HG03469 (cell line): Measurements from ENCODE around the gene NRDE2.

Source experiments
- ATAC-seq: cut with Tn5 transposase; IDR thresholded peaks from one replicate; pipeline ENCODE4 v1.9.1; 2021; ENCODE audit warnings: mild to moderate bottlenecking, moderate library complexity, moderate number of reproducible peaks; ENCODE audit not compliant: unreplicated experiment

NRDE2 gene

DNA sequence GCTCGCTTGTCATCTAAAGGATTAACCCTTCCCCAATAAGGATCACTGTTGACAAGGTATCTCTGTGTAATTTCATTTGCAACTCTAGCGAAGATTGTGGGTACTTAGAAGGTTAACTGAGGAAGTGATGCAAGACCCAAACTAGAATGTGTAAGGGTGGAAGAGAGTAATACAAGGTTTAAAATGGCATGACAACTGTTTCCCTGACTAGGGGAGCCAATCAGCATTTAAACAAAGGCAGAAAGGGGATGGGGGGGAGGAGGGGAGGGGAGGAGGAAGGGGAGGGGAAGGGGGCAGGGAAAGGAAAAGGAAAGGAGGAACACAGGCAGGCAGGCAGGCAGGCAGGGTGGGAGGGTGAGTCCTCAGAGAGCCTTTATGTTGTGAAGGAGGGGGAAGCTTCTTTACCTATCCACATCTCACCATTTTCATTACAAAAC lies 31.1 kb downstream of the NRDE2 start:
- no peak for ATAC-seq

DNA sequence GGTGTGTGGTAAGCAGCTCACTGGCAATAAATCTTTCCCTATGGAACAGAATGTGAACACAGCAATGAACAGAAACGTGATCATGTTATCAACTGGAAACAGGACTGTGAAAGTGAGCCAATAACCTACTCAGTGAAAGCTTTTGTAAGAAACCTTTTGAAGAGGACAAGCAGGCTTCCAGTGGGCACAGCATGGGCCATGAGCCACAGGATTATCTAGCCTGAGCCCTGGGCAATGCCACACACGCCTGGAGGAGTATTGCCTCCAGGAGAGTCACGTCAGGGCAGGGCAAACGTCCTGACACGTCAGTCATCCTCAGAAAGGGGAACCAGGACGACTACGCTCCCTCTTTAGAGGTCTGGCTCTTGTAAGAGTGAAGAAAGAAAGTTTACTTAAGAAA lies 32.3 kb downstream of the NRDE2 start:
- ATAC-seq, result no peak

DNA sequence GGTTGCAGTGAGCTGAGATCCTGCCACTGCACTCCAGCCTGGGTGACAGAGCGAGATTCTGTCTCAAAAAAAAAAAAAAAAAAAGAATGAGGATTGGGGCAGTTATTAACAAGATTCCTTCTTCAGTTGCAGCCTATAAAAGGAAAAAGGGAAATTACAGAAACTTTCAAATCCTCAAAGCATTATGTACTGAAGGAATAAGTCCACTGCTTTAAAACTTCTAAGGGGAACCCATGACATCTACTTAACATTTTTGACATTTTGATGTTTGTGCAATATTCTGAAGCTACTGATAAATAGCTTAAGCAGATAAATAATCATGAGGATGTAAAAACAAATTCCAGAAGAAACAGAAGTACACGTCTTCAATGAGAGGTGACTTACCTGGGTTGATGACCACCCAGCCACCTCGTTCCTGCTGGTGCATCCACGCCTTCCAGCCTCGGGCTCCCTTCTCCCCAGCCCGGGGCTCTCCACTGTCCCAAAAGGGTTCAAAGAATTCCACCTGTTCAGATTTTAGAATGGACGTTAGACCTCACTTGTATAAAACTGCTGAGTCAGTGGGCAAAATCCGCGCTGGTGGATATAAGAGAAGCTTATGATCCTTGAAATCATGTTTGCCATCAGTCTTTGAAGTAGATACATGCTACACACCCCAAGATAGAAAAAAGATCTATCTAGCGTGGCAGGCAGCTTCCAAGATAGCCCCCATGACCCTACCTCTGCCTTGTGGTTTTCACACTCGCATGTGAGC lies 33.7 kb downstream of the NRDE2 start:
- no peak for ATAC-seq

DNA sequence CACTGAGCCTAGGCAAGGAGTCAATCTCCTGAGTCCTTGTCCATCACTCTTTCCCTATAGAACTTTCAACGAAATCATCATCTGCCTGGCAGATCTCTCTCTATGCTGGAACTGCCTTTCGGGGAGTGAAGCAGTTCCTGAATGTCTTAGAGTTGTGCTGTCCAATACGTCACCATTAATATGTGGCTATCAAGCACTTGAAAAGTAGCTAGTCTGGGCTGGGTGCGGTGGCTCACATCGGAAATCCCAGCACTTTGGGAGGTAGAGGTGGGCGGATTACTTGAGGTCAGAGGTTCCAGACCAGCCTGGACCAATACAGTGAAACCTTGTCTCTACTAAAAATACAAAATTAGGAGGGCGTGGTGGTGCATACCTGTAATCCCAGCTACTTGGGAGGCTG lies 35.1 kb downstream of the NRDE2 start:
- ATAC-seq, result no peak

DNA sequence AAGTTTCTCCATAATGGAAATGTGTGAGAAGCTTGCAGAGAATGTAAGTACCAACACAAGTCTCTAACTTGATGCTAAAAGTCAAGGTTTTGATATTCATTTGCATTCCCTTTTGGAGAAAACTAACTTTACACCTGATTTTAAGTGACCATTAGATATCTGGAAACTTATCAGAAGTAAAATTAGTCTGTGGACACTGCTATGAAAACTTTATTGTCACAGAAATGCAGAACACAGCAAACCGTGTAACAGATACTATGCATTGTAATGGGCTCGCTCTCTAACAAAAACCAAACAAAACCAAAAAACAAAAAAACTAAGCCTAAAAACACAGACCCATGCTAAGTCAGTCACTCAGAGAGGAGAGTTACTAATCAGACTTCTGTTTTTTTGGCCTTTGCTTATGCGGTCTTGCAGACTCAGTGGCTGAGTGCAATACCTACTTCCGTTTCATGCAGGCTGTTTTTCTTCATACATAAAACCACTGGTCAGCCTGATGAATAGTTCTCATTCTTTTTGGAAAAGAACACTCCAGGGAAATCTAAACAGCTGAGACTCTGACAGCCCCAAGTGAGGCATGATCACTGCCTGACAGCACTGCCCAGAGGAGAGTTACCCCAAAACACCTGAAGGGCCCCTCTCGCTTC lies 35.7 kb downstream of the NRDE2 start:
- ATAC-seq, result no peak

DNA sequence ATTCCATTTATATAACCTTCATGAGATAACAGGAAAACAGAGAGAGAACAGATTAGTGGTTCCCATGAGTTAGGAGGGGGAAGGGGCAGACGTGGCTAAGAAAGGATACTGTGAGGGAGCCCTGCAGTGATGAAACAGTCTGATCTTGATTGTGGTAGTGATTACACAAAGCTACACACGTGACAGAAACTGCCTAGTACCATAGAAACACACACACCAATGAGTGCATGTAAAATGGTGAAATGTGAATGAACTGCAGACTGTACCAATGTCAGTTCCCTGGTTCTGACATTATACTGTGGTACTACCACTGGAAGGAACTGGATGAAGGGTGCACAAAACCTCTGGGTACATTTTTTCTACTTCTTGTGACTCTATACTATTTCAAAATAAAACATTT lies 36.9 kb downstream of the NRDE2 start:
- ATAC-seq, result no peak

DNA sequence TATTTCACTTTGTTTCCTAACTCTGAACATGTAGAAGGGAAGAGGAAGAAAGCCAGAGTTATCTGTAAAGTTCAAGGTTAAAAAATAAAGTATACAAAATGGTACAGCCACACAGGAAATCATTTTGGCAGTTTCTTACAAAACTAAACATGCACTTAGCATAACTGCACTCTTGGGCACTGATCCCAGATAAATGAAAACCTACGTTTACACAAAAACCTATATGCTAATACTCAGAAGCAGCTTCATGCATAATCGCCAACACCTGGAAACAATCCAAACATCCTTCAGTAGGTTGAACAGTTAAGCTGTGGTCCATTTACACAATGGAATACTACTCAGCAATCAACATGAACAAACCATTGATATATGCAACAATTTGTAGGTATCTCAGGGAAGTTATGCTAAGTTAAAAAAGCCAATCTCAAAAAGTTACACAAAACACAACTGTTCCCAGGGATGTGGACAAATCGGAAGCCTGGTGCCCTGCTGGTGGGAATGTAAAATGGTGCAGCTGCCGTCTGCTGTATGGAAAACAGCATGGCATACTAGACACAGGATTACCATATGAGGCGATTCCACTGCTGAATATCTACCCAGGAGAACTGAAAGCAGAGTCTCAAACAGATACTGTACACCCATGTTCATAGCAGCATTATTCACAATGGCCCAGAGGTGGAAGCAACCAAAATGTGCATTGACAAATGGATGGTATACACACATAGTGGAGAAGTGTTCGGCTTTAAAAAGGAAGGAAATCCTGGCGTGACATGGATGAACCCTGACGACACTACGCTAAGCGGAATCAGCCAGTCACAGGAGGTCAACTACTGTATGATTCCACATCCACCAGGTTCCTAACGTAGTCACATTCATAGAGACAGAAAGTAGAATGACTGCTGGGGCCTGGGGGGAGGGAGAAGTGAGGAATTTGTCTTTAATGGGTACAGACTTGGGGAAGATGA lies 37.7 kb downstream of the NRDE2 start:
- ATAC-seq, result no peak

DNA sequence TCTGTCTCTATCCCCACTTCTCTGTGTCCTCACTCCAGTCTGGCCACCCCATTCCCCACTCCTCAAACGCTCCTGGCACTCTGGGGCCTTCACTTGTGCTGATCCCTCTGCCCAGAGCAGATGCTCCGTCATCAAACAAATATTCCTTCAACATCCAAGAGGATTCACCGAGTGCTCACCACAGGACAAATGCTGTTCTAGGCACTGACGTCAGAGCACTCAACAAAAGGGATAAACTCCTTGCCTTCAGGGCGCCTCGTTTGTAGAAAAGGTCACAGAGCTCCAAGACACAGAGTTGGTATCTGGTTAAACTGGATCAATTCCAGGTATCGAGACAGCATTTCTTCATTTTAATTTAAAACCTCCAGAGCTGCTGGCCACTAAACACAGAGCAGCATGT lies 40.0 kb downstream of the NRDE2 start:
- ATAC-seq, result no peak

DNA sequence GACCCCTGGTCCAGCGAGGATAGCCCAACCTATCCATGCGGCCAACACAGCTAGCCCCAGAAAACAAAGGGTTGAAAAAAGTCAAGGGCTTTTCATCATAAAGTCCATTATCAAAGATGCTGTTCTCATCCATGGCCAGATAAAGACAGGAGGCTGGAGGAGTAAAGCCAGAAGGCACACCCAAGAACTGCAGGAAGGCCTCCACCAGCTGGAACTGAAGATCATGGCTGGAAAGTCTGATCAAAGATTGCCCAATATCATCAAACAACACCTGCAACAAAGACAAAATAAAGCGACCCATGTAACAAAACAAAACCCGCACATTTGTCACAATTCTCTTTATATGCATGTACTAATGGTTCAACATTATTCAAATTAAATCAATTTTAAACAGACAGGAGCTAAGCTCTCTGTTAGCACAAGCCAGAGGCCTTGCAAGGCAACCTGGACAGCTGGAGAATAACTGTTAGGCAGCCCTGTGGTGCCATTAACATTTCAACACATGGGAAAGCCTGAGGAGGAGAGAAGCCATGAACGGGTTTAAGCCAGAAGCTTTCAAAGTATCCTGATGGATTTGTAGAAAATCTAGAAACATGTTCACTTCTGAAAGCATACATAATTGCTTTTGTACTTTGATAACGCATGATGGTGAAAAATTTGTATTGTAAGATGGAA lies 41.3 kb downstream of the NRDE2 start:
- no peak for ATAC-seq

DNA sequence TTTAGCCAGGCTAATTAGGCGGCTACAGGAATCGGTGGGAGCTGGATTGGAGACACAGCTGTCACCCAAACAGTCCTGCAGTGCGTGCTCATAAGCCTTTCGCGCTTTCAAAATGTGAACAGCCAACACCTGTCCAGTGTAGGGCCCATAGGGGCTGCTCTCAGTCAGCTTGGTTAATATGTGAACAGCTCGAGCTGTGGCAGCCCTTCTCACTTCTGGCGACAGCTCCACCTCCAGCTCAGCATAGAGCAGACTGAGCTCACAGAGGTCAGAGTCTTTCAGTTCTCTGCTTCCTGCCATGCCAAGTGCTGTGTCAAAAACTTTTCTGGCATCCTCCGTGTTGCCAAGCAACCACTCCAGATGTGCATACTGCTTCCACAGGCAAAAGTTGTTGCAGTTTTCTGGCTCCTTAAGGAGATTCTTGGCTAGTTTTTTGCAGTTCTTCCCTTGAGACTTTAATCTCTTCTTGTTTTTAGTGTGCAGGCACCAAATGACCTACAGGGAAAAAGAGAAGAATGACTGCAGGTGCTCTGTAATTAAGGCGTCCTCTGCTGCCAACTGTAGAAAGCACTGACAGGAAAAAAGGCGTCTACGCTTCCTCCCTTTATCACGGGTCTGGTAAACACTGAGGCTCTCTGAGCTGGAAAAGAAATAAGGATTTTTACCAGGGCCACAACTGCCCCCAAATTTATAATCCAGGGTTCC lies 42.9 kb downstream of the NRDE2 start:
- ATAC-seq, result peak; percentile 51

DNA sequence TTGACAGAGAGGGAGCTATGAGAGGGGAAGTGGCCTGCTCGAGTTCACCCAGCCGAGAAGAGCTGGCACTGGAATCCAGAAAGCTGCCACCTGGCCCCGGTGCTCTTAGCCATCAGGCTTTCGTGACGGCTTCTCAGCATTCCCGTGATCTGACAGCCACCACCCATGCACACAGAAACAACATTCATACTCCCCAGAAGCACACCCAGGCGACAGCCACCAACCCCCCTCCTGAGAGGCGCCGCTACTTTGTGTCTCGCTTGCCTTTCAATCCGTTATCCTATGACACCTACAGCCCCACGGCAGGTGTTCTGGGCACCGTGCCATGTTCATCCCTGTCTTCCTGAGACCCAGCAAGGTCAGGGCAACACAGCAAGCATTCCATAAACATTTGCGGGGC lies 44.0 kb downstream of the NRDE2 start:
- ATAC-seq, result no peak

DNA sequence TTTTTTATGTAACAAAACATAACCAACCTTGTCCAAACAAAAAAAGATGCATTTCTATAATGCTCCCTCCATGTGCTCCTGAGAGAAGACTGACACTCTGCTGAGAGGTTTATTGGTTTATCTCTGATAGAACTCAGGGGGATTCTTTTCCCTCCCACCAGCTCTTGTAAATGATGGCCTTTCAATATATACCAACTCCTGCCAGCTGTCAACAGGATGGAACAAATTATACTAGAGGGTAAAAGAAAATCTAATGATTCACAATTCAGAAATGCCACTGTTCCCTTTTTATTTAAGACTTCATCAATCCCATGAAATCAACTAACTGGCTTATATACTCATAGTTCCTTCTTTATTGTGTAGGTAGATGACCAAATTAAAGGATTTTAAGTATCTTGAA lies 50.0 kb downstream of the NRDE2 start:
- ATAC-seq, result no peak

DNA sequence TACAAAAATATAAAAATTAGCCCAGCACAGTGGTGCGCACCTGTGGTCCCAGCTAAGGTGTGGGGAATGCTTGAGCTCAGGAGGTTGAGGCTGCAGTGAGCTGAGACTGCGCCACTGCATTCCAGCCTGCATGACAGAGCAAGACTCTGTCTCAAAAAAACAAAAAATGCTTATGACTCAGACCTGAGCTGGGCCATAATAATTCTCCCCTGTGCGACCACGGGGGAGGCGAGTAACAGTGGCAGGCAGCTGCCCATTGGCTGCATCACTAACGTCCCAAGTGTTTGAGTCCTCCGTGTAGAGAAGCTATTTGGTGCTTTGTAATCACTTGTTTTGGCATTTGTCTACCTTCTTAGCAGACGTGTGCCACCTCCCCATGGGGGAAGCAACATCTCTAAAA lies 50.5 kb downstream of the NRDE2 start:
- no peak for ATAC-seq

DNA sequence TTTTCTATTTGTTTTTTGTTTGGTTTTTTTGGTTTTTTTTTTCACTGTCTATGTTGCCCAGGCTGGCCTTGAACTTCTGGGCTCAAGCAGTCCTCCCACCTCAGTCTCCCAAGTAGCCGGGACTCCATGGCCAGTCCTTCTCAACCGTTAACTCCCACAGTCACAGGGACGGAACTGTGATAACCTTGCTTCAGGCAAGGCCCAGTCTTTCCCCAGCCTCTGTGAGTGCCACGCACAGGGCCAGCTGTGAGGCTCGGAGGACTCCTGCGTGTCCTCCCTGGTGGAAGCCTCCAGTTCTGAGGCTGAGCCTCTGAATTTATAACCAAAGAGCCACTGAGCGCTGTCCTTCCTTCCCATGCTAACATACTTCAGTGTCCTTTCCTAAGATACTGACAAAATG lies 51.6 kb downstream of the NRDE2 start:
- ATAC-seq, result no peak

DNA sequence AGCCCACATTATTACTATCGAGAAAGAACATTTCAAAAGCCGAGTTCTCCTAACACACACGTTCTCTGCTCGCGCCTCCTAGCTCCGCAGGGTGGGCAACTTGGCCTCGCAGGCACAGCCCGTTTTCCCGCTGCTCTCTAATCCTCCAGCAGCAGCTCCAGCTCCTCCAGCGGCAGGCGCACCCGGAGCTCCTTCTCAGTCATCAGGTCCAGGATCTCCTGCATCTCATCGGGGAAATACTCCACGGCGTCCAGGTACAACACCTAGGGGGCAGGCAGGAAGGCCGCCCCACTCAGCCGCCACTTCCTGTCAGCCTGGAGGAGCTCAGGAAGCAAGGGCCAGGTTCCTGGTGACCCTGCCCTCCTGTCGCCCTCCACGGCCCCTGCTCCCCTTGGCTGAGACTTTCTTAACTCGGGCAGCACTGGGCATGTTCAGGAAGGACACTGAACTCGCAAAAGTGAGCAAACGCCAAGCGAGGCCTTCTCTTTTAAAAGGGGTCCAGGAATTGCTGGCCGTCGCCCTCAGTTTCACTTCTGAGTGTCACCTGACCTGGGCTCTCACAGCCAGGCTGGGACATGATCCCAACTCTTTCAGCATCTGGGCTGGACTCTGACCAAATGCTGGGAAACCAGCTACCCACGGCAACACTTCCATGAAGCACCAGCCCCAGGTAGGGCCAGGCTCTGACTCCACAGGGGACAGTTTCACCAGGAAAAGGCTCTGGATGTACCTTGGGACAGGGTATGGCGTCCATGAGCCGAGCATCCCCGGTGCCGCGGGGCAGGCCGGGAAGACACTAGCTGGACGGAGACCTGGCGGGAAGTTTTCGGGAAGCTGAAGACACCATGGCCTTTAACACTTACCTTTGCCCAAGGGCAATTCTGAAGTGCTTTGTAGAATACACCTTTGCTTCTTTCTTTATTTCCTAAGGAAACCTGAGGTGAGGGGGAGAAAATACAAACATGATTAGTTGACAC lies 53.3 kb downstream of the NRDE2 start:
- no peak for ATAC-seq

DNA sequence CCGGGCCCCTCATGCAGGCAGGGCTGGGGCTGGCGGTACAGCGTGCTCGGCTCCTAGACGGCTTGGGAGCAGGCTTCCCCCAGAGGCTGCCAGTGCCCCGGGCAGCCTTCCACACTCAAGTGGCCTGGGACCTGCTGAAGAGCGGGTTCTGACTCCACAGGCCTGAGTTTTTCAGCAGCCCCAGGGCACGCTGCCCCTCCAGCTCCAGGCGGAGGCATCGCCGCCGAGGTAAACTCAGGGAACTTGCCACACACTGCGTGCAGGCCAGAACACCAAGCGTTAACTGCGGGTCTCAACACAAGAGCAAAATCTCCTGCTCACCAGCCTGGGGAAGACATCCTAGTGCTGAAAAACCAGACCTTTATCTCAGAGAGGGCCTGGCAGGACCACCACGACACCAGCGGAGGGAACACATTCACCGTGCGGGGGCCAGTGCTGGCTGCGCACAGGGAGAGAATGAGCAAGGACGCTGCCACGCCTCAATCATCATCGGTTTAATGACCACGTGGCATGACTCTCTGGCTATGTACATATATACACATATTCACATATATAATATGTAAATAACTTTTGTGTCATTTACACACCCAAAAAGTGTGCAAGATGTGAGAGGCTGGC lies 54.1 kb downstream of the NRDE2 start:
- ATAC-seq, result no peak

DNA sequence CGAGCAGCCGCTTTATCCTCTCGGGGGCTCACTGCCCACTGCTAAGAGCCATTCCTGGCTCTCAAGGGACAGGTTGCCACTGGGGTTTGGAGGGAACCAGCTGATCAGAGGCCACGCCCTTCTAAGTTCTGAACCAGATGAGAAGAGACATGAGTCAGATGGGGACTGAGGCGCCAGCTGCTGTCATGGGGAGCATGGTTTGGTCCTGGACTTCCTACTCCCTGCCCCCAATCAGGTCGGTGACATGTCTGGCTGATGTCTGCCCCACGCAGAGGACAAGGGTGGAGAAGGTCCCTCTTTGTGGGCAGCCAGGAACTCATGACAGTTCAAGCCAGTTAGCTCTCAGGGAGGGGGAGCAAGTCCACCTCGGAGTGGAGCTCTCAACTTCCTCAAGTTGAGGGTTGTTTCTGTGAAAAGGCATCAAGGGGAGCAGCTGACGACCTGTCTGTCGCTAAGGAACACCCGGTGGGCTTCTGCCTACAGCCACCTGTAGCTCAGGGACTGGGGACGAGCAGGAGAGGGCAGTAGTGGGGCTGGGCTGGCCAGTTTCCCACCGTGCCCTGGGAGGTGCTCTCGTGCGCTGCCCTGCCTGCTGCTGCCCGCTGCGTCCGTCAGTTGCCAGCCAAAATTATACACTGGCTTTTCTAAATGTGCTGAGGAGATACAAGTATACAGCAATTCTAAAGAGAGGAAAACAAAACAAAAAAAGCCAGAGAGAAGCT lies 54.9 kb downstream of the NRDE2 start:
- ATAC-seq, result no peak

DNA sequence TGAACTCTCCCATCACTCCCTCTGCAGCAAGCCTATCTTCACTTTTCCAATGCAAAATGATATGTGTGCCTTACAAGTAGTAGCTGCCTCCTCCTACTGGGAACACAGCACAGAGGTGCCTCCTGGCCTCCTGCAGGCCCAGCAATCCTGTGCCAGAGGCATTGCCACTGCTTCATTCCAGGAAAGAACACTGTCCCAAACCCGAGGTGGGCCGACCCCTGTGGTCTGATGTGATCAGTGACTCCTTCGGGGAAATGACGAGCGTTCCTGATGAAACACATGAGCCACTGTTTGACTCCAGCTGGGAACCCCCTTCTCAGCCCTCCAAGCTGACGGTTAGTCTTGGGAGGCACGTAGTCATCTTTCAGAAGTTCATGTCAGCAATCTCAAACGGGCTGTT lies 55.9 kb downstream of the NRDE2 start:
- ATAC-seq, result no peak
